OCI-LY3 (cell line): ENCODE measurements around the gene CRTC3.
"Not testable (repeated sequence)": the region's sequence is repeated elsewhere in the genome, so short reads cannot be mapped to it uniquely, and the experiment has no call there.

Experiments
- H2AFZ ChIP-seq: fragments of 200-600, 300-600 bp; shearing (Covaris generic); 2 replicates; pipeline ENCODE4 v1.6.0; 2014; ENCODE audit warnings: antibody characterized with exemption, low read depth, low read length
- H3K27ac ChIP-seq: fragments of 200-600, 300-600 bp; sonication (generic); 2 replicates; pipeline ENCODE4 v1.5.1; 2014; ENCODE audit warnings: mild to moderate bottlenecking, low read length, moderate library complexity, mixed read lengths
- H3K27me3 ChIP-seq: fragments of 200-600, 300-600 bp; sonication (generic); 2 replicates; pipeline ENCODE4 v1.6.1; 2014; ENCODE audit warnings: low read depth, low read length, mixed read lengths
- H3K36me3 ChIP-seq: fragments of 200-600, 300-600 bp; sonication (generic); replicated peaks from 2 replicates; pipeline ENCODE3; 2014; ENCODE audit warnings: low read depth, low read length, mixed read lengths
- H3K4me1 ChIP-seq: fragments of 300-600, 200-600 bp; sonication (generic); 2 replicates; pipeline ENCODE4 v1.6.1; 2014; ENCODE audit warnings: low read length, mixed read lengths
- H3K4me2 ChIP-seq: fragments of 200-600, 300-600 bp; sonication (generic); 2 replicates; pipeline ENCODE4 v1.6.1; 2014; ENCODE audit warnings: low read length, mixed read lengths
- H3K4me3 ChIP-seq: fragments of 300-600, 200-600 bp; sonication (generic); 2 replicates; pipeline ENCODE4 v1.5.1; 2014; ENCODE audit warnings: antibody characterized with exemption, mild to moderate bottlenecking, low read length, moderate library complexity
- H3K79me2 ChIP-seq: fragments of 300-600, 200-600 bp; shearing (Covaris generic); 2 replicates; pipeline ENCODE4 v1.6.1; 2014; ENCODE audit warnings: mild to moderate bottlenecking, low read length, mixed read lengths
- H3K9ac ChIP-seq: fragments of 300-600, 200-600 bp; shearing (Covaris generic); 2 replicates; pipeline ENCODE4 v1.6.0; 2014; ENCODE audit warnings: mild to moderate bottlenecking, low read length, moderate library complexity
- H3K9me3 ChIP-seq: fragments of 200-600, 300-600 bp; shearing (Covaris generic); 2 replicates; pipeline ENCODE4 v1.6.1; 2014; ENCODE audit warnings: low read length, mixed read lengths; ENCODE audit not compliant: insufficient read depth
- H4K20me1 ChIP-seq: fragments of 200-600, 300-600 bp; sonication (generic); 2 replicates; pipeline ENCODE4 v1.6.1; 2016; ENCODE audit warnings: low read length, mixed read lengths; ENCODE audit not compliant: insufficient read depth
- CTCF ChIP-seq: fragments of 200-600, 300-600 bp; sonication (generic); IDR thresholded peaks from 2 replicates; pipeline ENCODE4 v1.5.1; 2014; ENCODE audit warnings: antibody characterized with exemption, low read length, low read depth
- EZH2phosphoT487 ChIP-seq: fragments of 200-600 bp; shearing (Covaris generic); IDR thresholded peaks from 2 replicates; pipeline ENCODE4 v1.6.1; 2018; ENCODE audit warnings: antibody characterized with exemption, mixed run types, low read depth

Gene CRTC3

GRCh38 chr15:90520365-90520764, 9.4 kb upstream of the CRTC3 start:
- no peak overlapping the region for H2AFZ ChIP-seq
- no peak overlapping the region for H3K4me2 ChIP-seq
- TF ChIP-seq EZH2phosphoT487 (no peak), CTCF (no peak)

GRCh38 chr15:90523373-90523772, 6.3 kb upstream of the CRTC3 start:
- H3K79me2 ChIP-seq, result no peaks in the 10 kb centered on the region
- H3K4me2 ChIP-seq, result no peak overlapping the region
- H3K9me3 ChIP-seq, result no peaks in the 10 kb centered on the region
- H2AFZ ChIP-seq, result no peak overlapping the region
- no peak overlapping the region for H3K9ac ChIP-seq
- no peaks in the 10 kb centered on the region for H3K36me3 ChIP-seq
- no peaks in the 10 kb centered on the region for H3K27me3 ChIP-seq
- H4K20me1 ChIP-seq, result no peaks in the 10 kb centered on the region
- no peak overlapping the region for H3K4me3 ChIP-seq
- no peak for TF ChIP-seq CTCF
- TF ChIP-seq EZH2phosphoT487, result no peak
- H3K27ac ChIP-seq, result no peak overlapping the region
- H3K4me1 ChIP-seq, result no peaks in the 10 kb centered on the region

More at GRCh38 chr15:90520365-90520764, 9.4 kb upstream of the CRTC3 start:
- Histone ChIP-seq H3K9me3 (no peaks in the 10 kb centered on the region), H3K9ac (no peak overlapping the region), H3K4me1 (peaks cover 4% of the 10 kb centered on the region; the same call in 1 of the 2 replicates), H3K4me3 (no peak overlapping the region), H3K36me3 (no peaks in the 10 kb centered on the region), H4K20me1 (no peaks in the 10 kb centered on the region), H3K27ac (no peak overlapping the region), H3K79me2 (no peaks in the 10 kb centered on the region), H3K27me3 (no peaks in the 10 kb centered on the region)

GRCh38 chr15:90524018-90524803, 5.5 kb upstream of the CRTC3 start:
- not testable (repeated sequence) for H3K9me3 ChIP-seq, H3K36me3 ChIP-seq, H3K79me2 ChIP-seq, H3K4me1 ChIP-seq, H4K20me1 ChIP-seq, H3K27me3 ChIP-seq, H3K27ac ChIP-seq, H3K9ac ChIP-seq, H3K4me3 ChIP-seq, H3K4me2 ChIP-seq, H2AFZ ChIP-seq

GRCh38 chr15:90529011-90529370, 732 bp upstream of the CRTC3 start:
- H3K4me3 ChIP-seq, result peak overlapping the region; percentile 80
- H2AFZ ChIP-seq, result peak overlapping the region; percentile 68
- peaks cover 11% of the 10 kb centered on the region; the same call in 1 of the 2 replicates for H4K20me1 ChIP-seq
- no peak overlapping the region for H3K27ac ChIP-seq
- H3K36me3 ChIP-seq, result no peaks in the 10 kb centered on the region
- no peaks in the 10 kb centered on the region for H3K9me3 ChIP-seq
- peaks cover 16% of the 10 kb centered on the region for H3K79me2 ChIP-seq
- TF ChIP-seq EZH2phosphoT487 (no peak), CTCF (no peak)
- peaks cover 4% of the 10 kb centered on the region; the same call in 1 of the 2 replicates for H3K4me1 ChIP-seq
- peak overlapping the region; percentile 72 for H3K9ac ChIP-seq
- H3K4me2 ChIP-seq, result peak overlapping the region; percentile 93
- no peaks in the 10 kb centered on the region for H3K27me3 ChIP-seq
